ENCODE measurements around the gene LDAH. TPM values are rescaled to one million over a fixed set of nuclear protein-coding genes. Genes with fewer than 3 reads are reported as not detected.

The LDAH gene
- total and polyA plus RNA-seq, 2 experiments from 2014 or later, result 12.1 to 37.5 TPM

DNA sequence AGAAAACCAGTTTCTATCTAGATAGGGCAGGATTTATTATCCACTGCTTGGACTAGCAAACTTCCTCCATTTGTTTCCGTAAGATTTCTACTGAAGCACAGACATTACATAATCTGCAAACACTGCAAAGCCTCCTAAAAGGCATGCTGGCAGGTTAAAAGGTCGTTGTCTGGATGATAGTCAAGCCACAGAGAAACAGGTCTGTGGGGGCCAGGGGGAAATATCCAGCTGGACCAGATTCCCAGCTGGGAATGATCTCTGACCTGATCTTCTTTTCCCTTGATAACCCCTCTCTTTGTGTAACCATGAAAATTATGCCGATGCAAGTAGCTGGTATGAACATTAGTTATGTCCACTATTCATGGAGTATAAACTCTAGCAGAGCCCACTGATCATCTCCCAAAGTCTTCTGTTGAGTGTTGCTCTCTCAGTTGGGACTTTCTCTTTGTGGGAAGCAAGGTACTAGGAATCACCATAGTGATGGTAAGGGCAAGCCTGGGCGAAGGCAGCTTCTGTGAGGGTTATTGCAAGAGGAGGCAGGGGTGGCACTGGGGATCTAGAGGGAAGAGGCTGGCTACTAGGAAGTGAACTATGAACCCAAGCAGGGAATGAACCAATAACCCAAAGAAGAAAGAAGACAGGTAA, 94.7 kb downstream of the LDAH start (continued):
- TF ChIP-seq, protein P1, sequence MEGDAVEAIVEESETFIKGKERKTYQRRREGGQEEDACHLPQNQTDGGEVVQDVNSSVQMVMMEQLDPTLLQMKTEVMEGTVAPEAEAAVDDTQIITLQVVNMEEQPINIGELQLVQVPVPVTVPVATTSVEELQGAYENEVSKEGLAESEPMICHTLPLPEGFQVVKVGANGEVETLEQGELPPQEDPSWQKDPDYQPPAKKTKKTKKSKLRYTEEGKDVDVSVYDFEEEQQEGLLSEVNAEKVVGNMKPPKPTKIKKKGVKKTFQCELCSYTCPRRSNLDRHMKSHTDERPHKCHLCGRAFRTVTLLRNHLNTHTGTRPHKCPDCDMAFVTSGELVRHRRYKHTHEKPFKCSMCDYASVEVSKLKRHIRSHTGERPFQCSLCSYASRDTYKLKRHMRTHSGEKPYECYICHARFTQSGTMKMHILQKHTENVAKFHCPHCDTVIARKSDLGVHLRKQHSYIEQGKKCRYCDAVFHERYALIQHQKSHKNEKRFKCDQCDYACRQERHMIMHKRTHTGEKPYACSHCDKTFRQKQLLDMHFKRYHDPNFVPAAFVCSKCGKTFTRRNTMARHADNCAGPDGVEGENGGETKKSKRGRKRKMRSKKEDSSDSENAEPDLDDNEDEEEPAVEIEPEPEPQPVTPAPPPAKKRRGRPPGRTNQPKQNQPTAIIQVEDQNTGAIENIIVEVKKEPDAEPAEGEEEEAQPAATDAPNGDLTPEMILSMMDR (conservative IDR thresholded peaks at IDR 0.05; ENCODE audit: low read depth in 2 of 2), result no peak
- no peak for TF ChIP-seq JUNB (IDR thresholded peaks at IDR 0.05; ENCODE audit: unreplicated experiment)
- TF ChIP-seq, protein P2, sequence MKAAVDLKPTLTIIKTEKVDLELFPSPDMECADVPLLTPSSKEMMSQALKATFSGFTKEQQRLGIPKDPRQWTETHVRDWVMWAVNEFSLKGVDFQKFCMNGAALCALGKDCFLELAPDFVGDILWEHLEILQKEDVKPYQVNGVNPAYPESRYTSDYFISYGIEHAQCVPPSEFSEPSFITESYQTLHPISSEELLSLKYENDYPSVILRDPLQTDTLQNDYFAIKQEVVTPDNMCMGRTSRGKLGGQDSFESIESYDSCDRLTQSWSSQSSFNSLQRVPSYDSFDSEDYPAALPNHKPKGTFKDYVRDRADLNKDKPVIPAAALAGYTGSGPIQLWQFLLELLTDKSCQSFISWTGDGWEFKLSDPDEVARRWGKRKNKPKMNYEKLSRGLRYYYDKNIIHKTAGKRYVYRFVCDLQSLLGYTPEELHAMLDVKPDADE (IDR thresholded peaks at IDR 0.05), result no peak
- TF ChIP-seq, protein P3, sequence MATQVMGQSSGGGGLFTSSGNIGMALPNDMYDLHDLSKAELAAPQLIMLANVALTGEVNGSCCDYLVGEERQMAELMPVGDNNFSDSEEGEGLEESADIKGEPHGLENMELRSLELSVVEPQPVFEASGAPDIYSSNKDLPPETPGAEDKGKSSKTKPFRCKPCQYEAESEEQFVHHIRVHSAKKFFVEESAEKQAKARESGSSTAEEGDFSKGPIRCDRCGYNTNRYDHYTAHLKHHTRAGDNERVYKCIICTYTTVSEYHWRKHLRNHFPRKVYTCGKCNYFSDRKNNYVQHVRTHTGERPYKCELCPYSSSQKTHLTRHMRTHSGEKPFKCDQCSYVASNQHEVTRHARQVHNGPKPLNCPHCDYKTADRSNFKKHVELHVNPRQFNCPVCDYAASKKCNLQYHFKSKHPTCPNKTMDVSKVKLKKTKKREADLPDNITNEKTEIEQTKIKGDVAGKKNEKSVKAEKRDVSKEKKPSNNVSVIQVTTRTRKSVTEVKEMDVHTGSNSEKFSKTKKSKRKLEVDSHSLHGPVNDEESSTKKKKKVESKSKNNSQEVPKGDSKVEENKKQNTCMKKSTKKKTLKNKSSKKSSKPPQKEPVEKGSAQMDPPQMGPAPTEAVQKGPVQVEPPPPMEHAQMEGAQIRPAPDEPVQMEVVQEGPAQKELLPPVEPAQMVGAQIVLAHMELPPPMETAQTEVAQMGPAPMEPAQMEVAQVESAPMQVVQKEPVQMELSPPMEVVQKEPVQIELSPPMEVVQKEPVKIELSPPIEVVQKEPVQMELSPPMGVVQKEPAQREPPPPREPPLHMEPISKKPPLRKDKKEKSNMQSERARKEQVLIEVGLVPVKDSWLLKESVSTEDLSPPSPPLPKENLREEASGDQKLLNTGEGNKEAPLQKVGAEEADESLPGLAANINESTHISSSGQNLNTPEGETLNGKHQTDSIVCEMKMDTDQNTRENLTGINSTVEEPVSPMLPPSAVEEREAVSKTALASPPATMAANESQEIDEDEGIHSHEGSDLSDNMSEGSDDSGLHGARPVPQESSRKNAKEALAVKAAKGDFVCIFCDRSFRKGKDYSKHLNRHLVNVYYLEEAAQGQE (IDR thresholded peaks at IDR 0.05; ENCODE audit: unreplicated experiment), result no peak
- no peak for TF ChIP-seq STAT1 (IDR thresholded peaks at IDR 0.05; ENCODE audit: unreplicated experiment)
- TF ChIP-seq POLR2AphosphoS5 (IDR thresholded peaks at IDR 0.05; ENCODE audit: low read depth), result no peak
- TF ChIP-seq EZH2 (IDR thresholded peaks at IDR 0.05; ENCODE audit: low read depth, unreplicated experiment), result no peak
- TF ChIP-seq ZNF114 (CRISPR knock-in tag; IDR thresholded peaks at IDR 0.05), result no peak
- no peak for TF ChIP-seq CREB1 (CRISPR knock-in tag; IDR thresholded peaks at IDR 0.05; ENCODE audit: low read depth)
- no peak for TF ChIP-seq NANOG (IDR thresholded peaks at IDR 0.05; ENCODE audit: borderline replicate concordance)
- no peak for TF ChIP-seq ZNF331 (CRISPR knock-in tag; IDR thresholded peaks at IDR 0.05; ENCODE audit: low read depth)

DNA sequence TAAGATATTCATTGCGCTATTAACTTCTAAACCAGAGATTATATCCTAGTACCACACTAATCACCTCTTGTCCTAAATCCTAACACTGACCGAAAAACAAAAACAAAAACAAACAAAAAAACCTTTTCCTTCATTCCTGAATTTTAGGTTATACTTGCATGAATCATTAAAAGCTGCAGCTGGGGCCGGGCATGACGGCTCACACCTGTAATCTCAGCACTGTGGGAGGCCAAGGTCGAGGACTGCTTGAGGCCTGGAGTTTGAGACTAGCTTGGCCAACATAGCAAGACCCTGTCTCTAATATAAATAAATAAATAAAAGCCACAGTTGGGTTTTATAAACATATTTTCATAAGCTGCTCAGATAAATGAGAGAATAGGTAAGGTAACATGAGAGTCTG, 96.0 kb downstream of the LDAH start:
- Histone ChIP-seq H3K27me3 (ENCODE audit: insufficient read depth) (no peaks in the 10 kb centered on the region), H3K4me2 (no peak overlapping the region), H3K4me3 (no peak overlapping the region), H3K4me1 (ENCODE audit: insufficient read depth) (no peaks in the 10 kb centered on the region), H3K79me2 (replicated peaks; ENCODE audit: insufficient read depth) (no peaks in the 10 kb centered on the region), H3K36me3 (ENCODE audit: insufficient read depth) (no peaks in the 10 kb centered on the region), H2AFZ (no peak overlapping the region), H4K20me1 (replicated peaks; ENCODE audit: insufficient read depth) (no peaks in the 10 kb centered on the region), H3K9me2 (ENCODE audit: insufficient read depth) (no peaks in the 10 kb centered on the region), H3F3A (replicated peaks; ENCODE audit: low read depth) (no peaks in the 10 kb centered on the region), H3K27ac (ENCODE audit: low read depth) (no peak overlapping the region)
- Mint-ChIP-seq H3K27me3 (ENCODE audit: insufficient read depth, low read depth, poor library complexity) (no peaks in the 10 kb centered on the region), H3K4me1 (no peaks in the 10 kb centered on the region; the same call in 2 of the 3 replicates), H3K4me3 (no peak overlapping the region), H3K9me3 (no peaks in the 10 kb centered on the region), H3K27ac (no peak overlapping the region), H3K36me3 (ENCODE audit: low read depth) (no peaks in the 10 kb centered on the region)
- DNase-seq (ENCODE audit: low spot score) (no peak), ATAC-seq (no peak)
- no peak for TF ChIP-seq STAT1 (IDR thresholded peaks at IDR 0.05; ENCODE audit: unreplicated experiment)
- TF ChIP-seq POLR2AphosphoS5 (IDR thresholded peaks at IDR 0.05; ENCODE audit: low read depth), result no peak
- no peak for TF ChIP-seq CREB1 (CRISPR knock-in tag; IDR thresholded peaks at IDR 0.05; ENCODE audit: low read depth)

Measured in GM23338 (cell line).